Fibroblast of skin of scalp (primary cell): ENCODE measurements around the gene NLGN1.
A peak's percentile ranks its signal among the peaks of the same experiment; 100 is the strongest.

Source experiments
- DNase-seq: peaks from one replicate; pipeline ENCODE4 v3.0.0-alpha.2; 2013

NLGN1 gene

GRCh38 chr3:173732237-173732636, 334.7 kb downstream of the NLGN1 start:
- DNase-seq = peak; percentile 29

- DNase-seq = peak; percentile 54
These were observed 335.6 kb downstream of the NLGN1 start for GRCh38 chr3:173733029-173733652.

- no peak for DNase-seq
These were observed 336.9 kb downstream of the NLGN1 start for GRCh38 chr3:173734473-173734872.

- no peak for DNase-seq
These were observed 337.4 kb downstream of the NLGN1 start for GRCh38 chr3:173734895-173735294.

DNA sequence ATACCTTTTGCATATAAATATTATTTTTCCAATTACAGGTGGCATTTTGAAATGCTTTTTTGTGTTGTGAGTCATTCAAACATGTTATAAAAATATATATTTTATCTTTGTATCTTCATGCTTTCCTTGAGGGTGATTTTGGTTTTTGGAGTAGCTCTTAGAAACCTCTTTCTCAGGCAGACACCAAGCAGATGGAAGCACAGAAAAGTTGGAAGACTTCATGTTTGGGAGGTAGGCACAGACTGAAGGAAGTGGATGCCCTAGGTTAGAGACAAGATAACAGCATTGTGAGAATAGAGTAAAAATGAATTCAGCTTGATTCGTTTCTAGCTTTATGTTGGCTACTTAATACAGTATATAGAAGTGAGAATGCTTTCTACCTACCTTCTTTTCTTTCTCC, 338.3 kb downstream of the NLGN1 start:
- no peak for DNase-seq

GRCh38 chr3:173737167-173737808, 339.7 kb downstream of the NLGN1 start:
- no peak for DNase-seq

DNA sequence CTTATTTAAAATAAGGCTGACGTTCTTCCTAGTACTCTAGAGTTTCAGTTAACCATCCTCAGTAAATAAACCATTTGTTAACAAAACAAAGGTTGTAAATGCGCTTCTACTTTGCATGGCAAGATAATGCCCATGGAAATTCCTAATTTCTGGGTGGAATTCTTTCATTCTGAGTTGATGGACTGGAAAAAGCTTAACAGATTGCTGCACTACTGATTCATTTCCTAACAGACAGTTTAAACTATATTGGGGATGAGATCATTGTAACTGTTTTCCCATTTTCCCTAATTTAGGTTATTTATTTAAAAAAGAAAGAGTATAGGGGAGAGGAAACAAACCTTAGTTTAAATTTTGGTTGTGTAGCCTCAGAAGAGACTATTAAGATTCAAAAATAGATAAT, 342.2 kb downstream of the NLGN1 start:
- no peak for DNase-seq

- DNase-seq = no peak
These were observed 344.9 kb downstream of the NLGN1 start for GRCh38 chr3:173742491-173742890.

- DNase-seq = peak; percentile 38
These were observed 345.6 kb downstream of the NLGN1 start for GRCh38 chr3:173743111-173743510.

DNA sequence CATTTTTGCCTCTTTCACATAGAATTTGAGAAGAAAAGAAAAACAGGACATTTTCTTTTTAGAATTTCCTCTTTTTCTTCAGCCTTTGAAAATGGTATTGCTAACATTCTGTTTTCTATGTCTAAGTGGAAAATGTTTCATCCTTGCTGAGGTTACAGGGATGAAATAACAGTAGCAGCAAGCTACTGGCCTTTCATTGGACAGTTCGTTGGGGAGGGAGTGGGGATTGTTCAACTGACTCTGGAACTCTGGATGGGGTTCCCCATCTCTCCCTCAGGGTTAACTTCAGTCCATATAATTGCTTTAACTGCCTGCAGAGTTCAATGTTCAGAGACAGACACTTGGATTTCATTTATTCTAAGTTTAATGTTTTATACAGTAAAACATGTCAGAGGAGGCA, 346.0 kb downstream of the NLGN1 start:
- DNase-seq = no peak

- DNase-seq = no peak
These were observed 346.9 kb downstream of the NLGN1 start for GRCh38 chr3:173744479-173744878.

DNA sequence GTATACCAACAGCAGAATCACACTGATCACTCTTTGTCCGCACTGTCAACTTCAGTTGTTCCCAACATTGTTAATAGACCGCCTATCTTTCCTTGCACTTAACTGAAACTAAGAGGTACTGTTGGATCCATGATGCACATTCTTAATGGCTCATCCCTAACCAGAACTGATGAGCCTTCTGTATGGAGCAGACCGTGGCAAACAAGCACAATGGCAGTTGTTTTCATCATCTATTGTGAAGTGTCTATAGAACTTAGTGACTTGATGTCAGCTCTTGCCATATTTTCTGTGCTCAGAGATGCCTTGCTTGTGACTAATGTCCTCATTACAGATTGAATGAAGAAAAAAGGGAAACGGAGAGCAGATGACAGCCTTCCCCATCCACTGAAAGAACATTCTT, 347.4 kb downstream of the NLGN1 start:
- no peak for DNase-seq

GRCh38 chr3:173745952-173746682, 348.6 kb downstream of the NLGN1 start:
- no peak for DNase-seq

GRCh38 chr3:173747427-173747826, 349.9 kb downstream of the NLGN1 start:
- no peak for DNase-seq

DNA sequence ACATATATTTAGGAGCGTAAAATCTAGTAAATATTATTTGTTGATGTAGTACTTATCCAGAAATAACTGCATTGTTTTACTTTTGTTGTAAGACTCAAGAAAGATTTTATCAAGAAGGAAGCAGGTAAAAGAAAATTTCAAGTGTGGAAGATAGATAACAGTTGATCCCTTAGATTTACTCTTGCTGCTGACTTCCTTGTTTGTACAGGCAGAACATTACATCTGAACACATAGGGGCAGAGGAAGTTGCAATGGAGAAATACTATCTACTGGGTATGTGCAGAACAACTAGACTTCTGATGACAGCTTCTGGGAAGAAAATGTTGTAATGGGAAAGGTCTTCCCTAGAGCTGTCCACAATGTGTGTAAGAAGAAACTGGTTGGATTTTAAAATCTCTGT, 350.6 kb downstream of the NLGN1 start:
- no peak for DNase-seq

DNA sequence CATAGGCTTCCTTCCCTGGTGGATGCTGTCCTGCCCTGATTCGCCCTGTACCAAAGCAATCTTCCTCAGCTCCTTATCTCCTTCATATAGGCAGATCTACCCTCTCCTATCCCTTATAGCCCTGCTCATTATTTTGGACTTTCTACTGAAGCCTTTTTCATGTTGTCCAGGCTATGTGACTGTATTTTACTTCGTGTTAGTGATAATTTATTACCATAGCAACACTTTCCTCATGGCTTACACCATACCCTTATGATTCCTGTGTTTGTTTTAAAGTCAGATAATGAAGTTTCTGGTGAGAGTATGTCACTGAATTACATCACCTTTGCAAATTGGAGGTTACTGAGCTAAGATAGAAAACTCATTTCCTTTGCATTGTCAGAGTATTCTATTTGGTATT, 352.6 kb downstream of the NLGN1 start:
- DNase-seq = peak; percentile 46

GRCh38 chr3:173750591-173750990, 353.0 kb downstream of the NLGN1 start:
- no peak for DNase-seq

DNA sequence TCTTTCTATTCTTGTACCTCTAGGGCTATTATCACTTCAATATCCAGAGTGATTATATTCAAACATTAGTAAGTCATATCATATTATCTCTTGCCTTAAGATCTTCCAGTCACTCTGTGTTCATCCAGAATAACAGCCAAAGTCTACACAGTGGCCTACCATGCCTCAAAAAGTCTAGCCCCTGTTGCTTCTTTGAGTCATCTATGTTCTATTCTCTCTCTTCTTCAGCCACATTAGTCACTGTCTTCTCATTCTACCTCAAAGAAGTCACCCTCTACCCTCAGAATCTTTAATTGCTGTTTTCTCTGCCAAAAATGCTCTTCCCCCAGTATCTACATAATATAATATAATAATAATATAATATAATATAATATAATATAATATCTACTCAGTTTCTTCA, 356.0 kb downstream of the NLGN1 start:
- DNase-seq = no peak

DNA sequence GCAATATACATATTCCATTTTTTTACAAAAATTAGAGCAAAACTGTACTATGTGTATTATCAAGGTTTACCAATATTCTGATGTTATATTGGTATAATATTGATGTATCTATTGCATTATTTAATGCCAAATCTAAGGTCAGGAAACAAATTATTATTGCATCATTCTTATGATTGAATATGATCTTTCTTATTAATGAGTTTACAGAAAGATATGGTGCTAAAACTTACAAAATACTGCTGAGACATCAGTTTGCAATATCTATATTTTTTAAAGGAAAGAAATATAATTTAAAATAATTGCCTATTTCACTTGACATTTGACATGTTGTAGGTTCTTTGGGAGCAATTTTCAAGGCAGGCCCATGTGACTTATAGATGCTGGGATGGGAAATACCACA, 357.6 kb downstream of the NLGN1 start:
- no peak for DNase-seq

DNA sequence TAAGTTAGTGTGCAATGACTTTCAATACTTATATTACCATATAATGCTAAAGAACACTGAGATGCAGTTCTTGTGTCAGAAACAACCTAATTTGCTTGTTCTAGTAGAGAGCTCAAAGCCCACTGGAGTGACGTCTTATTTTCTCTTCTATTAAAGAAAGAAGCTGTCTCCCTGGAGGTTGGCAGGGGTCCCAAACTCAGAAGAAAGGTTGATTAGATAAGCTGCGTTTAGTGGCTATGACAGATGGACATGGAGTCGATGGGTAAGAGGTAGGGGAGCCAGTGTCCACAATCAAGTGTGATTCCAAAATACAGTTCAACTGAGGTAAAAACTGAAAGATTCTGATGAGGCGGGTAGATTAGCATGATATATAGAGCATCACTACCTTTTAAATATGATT, 363.6 kb downstream of the NLGN1 start:
- no peak for DNase-seq

DNA sequence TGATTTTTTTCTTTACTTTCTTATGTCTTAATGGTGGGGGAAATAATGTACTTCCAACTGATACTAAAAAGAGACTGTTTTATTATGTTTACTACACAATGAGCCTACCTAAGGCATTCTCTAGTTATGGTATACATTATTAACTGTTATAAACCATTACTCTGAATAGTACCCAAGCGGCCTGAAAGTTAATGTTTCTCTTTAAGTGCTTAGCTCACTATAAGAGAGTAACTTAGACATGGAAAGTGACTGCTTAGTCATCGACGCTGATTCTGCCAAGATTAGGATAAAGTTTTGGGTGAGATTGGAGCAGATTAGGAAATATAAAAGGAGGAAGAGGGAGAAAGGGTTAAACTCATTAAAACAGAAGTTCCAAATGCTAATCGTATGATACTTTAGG, 365.0 kb downstream of the NLGN1 start:
- DNase-seq = no peak

- peak; percentile 21 for DNase-seq
These were observed 372.5 kb downstream of the NLGN1 start for GRCh38 chr3:173770011-173770410.

- DNase-seq = no peak
These were observed 373.4 kb downstream of the NLGN1 start for GRCh38 chr3:173770796-173771573.
